ENCODE measurements around the gene MYO1B.

MYO1B gene

DNA sequence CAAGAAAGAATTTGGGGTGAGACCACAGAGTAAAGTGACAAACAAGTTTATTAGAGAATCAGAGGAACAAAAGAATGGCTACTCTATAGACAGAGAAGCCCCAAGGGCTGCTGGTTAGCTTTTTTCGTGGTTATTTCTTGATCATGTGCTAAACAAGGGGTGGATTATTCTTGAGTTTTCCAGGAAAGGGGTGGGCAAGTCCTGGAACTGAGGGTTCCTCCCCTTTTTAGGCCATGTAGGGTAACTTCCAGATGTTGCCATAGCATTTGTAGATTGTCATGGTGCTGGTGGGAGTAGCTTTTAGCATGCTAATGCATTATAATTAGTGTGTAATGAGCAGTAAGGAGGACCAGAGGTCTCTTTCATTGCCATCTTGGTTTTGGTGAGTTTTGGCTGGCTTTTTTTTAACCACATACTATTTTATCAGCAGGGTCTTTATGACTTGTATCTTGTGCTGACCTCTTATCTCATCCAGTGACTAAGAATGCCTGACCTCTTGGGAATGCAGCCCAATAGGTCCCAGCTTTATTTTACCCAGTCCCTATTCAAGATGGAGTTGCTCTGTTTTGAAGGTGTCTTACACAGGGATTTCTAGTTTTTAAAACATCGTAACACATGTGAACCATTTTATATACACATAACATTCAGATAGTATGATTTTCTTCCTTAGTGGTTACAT, 77.8 kb downstream of the MYO1B start:
- DNase-seq (ENCODE audit: low read depth) = no peak

DNA sequence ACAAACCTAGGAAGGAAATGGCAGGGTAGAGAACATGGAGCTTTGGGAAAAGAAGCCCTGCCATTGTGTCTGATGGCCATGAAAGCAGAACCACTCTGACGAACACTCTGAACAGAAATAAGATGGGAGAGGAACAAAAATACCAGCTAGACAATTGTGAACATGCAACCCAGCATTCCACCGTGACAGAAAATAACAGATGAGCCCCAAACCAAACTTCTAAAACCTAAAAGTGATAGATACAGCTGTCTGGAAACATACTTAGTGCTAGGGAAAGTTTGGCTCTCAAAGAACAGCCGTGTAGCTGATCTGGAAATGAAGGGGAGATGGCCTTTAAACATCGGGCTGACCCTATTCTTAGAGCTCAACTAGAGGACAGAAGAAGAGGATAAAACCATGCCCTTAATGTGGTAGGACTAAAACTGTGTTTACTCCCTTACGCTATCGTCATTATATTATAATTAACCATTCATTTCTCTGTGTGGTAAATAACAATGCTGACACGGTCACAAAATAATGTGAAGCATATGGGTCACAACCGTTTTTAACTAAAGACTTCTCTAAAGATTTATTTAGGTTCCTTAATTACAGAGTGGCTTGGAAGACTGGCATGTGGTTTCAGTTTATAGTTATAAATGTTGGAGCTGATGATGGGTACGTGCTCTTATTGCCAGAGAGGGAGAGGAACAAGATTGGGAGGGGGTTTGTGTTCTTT, 80.6 kb downstream of the MYO1B start:
- DNase-seq (ENCODE audit: low read depth) = no peak

DNA sequence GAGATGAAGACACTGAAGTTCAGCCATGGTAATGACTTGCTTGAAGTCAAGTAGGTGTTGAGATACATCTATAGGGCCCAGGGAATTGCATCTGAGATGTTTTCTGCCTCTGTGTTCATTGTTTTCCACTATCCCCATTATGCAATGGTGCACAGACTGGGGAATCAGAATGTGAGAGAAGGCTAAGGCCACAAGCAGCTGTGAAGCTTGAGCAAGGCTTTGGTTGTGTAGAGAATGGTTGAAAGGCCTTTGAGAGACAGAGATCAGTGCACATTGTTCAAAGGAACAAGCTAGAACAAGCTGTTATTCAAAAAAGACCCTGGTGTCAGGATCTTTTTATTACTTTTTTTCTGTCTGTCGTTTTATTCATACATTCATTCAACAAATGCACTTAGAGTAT, 82.3 kb downstream of the MYO1B start:
- no peak for DNase-seq (ENCODE audit: low read depth)

DNA sequence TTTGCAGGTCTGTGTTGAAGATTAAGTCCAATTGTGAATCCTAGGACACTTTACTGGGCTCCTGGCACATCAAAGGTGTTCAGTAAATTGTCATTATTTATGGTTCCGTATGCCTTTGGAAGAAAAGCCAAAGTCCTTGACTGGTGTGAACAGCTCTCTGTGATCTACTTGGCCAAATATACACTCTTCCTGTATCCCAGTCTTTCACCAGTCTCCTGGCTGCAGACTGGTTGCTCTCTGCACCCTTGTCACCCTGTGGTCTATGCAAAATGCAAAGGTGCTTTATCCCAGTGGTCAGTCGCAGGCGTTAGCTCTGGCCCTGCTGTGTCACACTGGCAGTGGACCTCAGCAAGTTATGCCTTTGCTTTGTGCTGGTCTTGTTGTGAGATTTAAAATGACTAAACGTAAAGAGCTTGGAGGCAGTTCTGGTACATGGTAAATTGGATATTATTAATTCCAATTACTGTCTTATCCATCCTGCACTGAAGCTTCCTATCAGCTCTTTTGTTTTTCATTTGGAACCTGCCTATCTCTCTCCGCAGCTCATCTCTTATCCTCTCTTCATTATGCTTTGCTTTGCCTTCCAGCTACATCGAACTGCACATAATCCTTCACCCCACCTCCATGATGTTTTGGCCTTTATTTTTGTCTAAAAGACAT, 83.1 kb downstream of the MYO1B start:
- no peak for DNase-seq (ENCODE audit: low read depth)

DNA sequence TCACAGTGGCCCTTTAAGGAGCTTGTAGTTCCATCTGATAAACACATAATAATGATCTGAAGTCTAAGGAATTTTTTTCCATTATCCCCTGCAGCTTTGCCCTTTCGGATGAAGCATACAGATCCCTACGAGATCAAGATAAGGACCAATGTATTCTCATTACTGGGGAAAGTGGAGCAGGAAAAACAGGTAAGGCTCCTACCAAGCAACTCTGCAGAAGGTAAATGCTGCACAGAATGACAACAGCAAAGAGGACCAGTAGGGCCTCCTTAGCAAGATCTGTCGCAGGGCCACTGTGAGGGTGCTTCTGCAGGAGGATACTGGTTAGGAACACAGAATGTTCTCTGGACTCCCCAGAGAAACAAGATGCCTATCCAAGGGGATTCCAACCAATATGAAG, 84.6 kb downstream of the MYO1B start:
- DNase-seq (ENCODE audit: low read depth) = no peak

DNA sequence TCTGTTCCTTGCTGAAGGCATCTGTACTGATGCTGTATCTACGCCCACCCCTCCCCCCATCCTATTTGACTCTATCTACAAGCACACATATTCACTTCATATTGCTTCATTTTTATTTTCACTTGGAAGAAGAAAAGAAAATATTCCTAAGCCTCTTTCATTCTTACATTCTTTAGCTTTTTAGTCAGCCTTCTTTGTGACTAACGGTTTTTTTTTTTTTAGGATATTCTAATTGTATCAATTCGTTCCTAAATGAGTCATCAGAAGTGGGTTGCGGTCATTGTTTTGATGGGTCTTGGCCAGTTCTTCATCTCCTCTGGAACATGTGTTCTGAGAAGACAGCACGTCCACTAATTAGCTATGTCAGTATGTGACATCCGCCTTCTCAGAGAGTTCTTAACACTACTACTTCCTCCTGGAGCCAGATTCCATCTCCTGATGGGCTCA, 88.7 kb downstream of the MYO1B start:
- DNase-seq (ENCODE audit: low read depth) = no peak

DNA sequence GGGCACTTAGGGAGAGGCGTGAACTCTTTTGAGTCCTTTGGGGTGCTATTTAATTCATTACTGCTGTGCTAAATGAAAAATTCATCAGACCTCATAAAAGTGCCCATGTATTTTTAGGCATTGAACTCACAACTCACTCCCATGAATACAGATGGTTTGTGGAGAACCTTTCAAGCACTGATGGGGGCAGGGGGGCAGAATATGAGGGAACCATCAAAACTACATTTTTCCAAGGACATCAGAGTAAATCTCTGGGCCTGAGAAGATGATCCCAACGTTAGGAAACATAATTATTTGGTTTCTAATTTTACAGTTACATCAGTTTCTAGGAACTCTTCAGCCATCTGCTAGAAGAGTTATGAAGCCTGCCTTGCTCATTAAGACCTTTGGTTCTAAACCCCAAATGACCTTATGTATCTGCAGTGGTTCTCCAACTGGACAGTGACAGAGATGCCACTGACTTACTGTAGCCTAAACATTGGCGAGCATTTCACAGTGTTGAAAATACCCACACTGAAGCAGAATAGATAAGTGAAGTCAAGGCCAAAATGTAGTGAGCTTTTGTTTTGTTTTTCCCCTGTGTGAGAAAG, 90.8 kb downstream of the MYO1B start:
- no peak for DNase-seq (ENCODE audit: low read depth)

DNA sequence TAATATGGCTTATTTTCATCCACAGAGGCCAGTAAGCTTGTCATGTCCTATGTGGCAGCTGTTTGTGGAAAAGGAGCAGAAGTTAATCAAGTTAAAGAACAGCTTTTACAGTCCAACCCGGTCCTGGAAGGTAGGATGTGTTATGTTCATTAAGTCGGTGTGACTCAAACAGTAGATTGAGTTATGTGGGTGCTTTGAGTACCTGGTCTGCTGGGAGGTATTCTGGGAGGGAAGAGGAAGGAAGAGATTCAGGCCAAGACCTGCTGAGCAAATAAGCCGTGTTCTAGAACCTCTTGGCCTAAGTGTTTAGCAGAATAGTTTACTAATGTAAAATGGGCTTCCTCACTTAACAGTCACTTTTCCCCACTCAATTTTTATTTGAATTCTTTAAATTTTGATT, 96.2 kb downstream of the MYO1B start:
- DNase-seq (ENCODE audit: low read depth) = no peak

DNA sequence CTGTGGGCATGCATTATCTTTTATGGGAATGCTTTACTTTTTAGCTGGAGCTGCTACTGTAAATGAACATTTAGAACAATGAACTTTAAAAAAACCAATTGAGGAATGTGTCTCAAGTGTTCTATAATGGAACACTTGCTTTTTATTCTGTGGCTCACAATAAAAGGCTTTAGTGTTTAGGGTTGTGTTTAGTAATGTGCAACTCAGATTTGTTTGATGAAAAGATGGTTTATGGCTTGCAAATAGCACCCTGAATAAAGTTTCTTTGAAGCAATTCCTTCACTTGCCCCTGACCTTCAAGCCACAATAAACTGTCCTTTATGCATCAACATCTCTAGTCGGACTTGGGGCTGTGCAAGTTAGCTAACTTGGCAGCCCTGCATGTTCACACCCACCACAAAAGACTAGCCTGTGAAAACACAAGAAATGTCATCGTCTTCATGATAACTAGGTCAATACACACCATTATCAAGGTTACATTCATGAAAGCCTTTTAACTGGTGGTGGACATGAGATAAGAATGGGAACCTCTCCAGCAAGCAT, 98.7 kb downstream of the MYO1B start:
- no peak for DNase-seq (ENCODE audit: low read depth)

DNA sequence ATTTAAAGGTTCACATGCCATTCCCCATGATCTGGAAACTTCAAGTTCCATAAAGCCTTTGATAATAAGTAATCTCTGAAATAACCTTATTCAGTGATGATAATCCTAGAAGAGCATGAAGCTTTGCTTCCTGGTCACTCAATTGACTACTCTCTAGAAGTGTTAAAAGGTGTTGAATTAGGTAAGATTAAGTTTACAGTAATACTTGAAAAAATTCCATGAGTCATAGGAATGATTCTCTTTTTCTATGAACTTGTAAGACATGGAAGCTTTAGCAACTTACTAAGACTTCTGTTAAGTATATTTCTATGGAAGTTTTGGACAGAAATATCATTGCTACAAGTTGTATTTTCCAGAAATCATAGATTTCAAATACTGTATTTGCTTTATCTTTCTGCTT, 100.6 kb downstream of the MYO1B start:
- DNase-seq (ENCODE audit: low read depth) = no peak

DNA sequence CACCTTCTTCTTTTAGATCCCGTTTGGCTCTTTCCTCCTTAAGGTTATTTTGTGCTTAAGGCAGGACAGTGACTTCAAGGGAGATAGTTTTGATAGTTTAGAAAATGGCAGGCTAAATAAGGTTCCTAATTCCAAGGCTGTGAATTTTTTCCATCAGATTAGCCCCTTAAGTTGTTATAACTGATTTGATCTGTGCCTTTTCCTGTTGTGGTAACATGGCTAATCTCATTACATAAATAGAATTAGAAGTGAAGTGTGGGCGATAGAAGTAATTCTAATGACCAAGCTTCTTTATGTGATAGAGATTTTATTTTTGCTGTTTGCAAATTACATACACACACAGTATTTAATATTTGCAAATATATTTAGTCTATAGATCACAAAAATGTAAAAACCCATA, 102.0 kb downstream of the MYO1B start:
- no peak for DNase-seq (ENCODE audit: low read depth)

DNA sequence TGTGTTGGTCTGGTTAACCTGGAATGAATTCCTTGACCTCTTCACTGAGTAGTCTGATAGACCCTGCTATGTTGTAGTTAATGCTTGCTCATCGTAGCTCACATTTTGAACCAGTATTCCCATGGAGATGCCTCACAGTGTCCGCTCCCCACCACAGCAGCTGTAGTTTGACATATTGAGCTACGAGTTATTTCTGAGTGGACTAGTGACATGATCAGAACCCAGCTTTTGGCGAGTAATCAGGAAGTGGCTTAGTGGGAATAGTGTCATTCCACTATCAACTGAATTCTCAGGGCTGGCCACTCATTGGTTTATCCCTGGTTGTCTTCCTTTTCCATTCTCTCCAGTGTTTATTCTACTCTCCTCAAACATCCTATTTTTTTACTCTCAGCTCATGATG, 102.7 kb downstream of the MYO1B start:
- no peak for DNase-seq (ENCODE audit: low read depth)

DNA sequence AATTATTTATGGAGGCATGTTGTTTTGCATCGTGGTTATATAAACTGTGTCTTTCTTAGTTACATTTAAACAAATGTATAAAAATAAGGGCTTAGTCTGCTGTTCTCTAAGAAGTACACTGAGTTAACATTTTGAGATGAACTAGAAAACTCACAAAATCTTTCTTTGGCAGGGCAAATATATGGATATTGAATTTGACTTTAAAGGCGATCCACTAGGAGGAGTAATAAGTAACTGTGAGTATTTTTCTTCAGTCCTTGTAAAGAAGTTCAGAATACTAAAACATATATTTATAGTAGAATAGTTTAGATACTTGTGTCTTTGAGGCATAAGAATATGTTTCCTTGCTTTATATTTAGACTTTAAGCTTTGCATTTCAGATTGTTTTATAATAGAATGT, 104.8 kb downstream of the MYO1B start:
- DNase-seq (ENCODE audit: low read depth) = no peak

DNA sequence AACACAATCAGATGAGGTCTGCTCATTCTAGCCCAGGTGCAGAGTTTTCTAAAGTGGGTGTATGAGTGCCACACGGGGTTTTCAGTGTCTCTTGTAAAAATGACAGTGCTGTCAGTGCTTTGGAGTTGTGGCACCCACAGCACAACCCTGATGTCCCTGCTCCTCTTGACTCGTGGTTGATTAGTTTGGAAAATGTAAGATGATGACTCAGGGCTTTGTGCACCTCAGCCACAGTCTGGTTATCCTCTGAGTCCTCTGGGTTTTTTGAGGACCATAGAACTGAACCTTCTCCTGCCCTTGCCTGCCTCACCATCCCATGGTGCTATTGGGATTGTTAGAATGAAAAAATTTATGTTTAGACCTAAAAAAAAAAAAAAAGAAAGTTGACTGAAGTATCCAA, 105.6 kb downstream of the MYO1B start:
- DNase-seq (ENCODE audit: low read depth) = no peak

DNA sequence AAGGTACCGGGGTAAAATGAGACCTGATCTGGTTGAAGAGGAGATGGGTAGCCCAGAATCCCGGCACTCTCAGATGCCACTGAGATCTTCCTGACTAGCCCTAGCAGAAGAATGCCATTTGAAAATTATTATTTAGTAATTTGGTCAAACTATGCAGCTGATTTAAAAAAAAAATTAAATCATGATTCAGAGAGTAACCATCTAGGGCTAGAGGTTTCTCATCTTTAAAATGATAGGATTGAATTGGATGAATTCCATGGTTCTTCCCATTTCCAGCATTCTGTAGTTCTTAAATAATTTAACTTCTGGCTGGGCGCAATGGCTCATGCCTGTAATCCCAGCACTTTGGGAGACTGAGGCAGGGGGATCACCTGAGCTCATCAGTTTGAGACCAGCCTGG, 106.1 kb downstream of the MYO1B start:
- DNase-seq (ENCODE audit: low read depth) = no peak

DNA sequence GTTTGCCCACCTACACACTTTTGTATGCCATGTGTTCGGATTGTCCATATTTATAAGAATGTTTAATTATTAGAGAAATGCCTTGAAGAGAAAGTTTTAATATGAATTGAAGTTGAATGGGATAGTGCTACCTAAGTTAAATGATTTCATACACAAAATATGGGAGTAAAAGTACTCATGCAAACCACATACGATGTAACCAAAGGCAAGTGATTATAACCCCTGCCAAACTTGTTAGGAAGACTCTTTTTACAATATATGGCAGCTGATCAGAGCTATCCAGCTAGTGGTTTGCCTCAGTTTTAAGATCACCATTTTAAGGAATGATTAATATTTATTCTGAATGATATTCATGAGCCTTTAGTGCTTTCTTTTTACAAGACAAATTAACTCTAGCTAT, 106.7 kb downstream of the MYO1B start:
- no peak for DNase-seq (ENCODE audit: low read depth)

DNA sequence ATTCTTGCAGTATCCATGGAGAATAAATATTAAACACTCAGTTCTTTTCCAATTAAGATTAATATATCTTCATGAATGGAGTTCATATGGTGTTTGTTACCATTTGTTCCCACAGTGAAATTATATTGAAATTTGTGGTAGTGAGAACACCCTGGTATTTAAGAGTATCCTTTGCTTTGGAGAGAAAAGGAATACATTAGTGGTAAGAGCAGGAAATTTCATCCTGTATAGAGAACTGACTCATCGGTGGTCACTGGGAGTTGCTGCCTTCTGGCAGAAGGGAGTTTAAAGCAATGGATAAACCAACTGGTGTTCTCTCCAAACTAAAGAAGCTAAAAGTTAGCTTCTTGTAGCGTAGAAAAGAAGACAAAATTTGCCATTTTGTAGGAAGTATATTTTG, 107.3 kb downstream of the MYO1B start:
- no peak for DNase-seq (ENCODE audit: low read depth)

DNA sequence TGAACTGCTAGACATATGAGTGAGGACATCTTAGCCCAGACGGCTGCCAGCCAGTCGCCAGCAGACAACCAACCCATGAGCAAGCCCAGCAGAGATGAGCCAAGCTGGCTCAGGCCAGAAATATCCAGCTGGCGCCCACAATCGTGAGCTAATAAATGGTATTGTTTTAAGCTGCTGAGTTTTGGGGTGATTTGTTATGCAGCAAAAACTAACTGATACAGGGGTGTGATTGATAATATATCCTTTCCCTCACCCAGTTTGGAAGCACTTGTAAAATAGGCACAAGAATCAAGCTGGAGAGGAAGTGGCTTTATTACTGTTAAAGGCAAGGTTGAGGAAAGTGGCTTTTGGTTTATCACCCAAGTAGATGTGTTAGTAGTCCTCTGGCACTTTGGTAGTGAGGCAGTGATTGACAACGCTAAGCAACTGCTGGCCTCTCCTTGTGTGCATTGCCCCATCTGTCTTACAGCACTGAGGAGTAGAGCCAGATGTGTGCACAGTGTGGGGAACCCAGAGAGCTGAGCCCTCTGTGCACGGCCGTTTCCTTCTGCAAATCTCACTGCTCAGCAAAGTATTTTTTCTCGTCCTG, 110.1 kb downstream of the MYO1B start:
- DNase-seq (ENCODE audit: low read depth) = no peak

DNA sequence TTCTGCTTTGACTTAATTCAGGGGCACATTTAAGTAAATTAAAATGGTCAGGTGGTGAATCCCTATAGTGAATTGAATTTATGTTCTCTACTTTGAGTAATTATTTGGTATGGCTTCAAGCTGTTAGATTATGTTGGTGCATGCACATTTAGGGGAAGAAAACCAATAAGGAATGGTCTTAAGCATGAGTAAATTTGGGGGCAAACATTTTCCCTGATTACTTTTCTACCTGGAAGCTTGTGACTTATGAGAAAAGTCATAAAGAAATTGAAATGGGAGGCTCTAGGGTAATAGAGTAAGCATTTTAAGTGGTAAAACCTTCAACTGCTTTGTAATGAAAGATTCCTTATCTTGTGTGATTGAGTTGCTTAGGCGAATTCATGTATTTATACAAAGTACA, 112.5 kb downstream of the MYO1B start:
- DNase-seq (ENCODE audit: low read depth) = no peak

DNA sequence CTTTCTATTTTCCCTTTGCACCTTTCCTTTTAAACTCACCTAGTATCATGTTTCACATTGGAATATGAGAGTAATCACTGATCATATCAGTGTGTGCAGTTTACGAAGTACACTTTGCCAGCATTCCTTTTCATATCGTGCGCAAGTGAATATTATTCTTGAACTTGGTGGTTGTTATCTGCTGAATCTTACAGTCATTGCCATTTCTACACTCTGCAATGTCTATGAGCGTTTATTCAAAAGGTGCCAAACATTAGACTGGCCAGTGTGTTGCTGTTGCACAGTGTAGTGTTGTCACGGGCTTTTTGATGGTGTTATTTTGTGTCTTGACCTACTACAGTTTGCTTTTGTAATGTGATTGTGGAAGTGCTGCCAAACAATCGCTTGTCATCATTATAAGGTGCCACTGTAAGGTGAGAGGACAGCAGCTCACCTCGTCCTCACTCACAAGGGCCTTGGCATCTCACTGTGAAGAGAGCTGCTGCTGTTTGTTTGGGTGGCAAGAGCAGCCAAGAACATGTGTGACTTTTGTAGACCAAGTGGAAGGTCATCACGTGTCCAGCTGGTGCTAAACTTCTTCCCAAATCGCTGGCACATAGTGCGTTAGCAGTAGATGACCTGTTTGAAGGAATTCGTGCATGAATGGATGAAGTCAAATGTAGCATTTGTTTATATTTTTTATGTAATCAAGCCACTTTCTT, 113.3 kb downstream of the MYO1B start:
- no peak for DNase-seq (ENCODE audit: low read depth)

DNA sequence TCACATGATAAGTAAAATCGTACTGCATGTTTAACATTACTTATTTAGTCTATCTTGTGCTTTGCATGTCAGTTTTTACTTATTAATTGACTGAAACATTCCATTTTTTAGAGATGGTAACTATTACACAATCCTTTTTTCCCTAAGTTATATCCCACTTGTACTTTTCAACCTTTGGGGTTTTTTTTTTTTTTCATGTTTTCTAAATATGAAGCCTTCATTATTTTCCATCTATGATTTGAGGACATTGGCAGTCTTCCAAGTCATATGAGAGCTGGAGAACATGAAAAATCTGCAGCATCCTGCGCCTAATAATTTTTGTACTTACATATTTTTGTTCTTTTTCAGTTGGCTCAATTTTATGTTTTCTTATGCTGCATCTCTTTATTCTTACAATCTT, 113.9 kb downstream of the MYO1B start:
- no peak for DNase-seq (ENCODE audit: low read depth)

DNA sequence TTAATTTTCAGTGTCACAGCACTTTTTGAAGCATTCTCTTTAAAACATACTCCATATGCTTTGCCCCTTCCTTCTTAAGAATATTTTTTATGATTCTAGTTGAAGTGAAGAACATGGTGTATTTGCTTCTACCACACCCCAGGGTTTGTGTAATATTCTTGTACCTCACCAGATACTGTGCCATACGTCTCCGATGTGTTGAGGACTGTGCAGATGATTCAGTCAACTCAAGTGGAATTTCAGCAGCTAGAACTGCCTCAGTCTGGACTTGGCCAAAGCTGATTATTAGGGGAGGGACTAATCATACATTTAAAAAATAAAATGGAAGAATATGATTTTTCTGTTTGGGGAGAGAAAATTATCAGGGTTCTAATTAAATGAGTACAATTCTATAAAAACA, 115.7 kb downstream of the MYO1B start:
- DNase-seq (ENCODE audit: low read depth) = no peak
